ENCODE results near the gene SNX25.
"Not testable (repeated sequence)": the region's sequence is repeated elsewhere in the genome, so short reads cannot be mapped to it uniquely, and the experiment has no call there.

Gene SNX25

DNA sequence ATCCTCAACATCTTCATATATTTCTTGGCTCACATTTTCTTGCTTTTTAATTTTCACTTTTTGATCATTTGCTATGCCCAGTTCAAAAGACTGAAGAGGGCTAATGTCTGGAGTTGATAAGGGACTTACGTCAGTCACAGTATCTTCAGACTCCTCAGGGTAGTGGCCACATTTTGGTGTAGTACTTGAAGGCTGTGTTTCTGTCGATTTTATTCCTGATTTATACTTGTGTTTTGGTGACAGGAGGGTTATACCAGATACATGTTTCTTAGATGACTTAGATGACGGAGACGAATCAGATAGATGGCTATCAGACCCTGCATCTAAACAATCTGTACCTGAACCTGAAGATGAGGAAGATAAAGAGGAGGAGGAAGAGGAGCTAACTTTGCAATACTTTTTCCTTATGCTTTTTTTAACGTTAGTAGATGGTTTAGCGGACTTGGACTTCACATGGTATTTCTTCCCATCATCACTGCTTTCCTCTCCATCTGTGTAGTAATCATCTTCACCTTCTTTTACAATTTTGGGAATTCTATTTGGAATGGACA, 19.0 kb upstream of the SNX25 start:
- no peak overlapping the region for H3K4me3 ChIP-seq (ENCODE audit: low read length in 2 of 2)
- no peaks in the 10 kb centered on the region for H3K4me1 ChIP-seq (ENCODE audit: control insufficient read depth in 2 of 2, insufficient read depth in 2 of 2, low read length in 2 of 2)
- H3K9ac ChIP-seq (ENCODE audit: low read depth in 1 of 2, low read length in 2 of 2) = no peak overlapping the region
- H3K27me3 ChIP-seq (ENCODE audit: control insufficient read depth in 2 of 2, insufficient read depth in 2 of 2, low read length in 2 of 2) = no peaks in the 10 kb centered on the region
- H3K9me3 ChIP-seq (ENCODE audit: control insufficient read depth in 2 of 2, low read length in 2 of 2) = no peaks in the 10 kb centered on the region
- peaks cover 11% of the 10 kb centered on the region in 2 donors for H3K36me3 ChIP-seq (ENCODE audit: control insufficient read depth in 2 of 2, insufficient read depth in 2 of 2, low read length in 2 of 2)
- no peak overlapping the region for H3K27ac ChIP-seq (ENCODE audit: low read depth in 2 of 2, low read length in 2 of 2)

DNA sequence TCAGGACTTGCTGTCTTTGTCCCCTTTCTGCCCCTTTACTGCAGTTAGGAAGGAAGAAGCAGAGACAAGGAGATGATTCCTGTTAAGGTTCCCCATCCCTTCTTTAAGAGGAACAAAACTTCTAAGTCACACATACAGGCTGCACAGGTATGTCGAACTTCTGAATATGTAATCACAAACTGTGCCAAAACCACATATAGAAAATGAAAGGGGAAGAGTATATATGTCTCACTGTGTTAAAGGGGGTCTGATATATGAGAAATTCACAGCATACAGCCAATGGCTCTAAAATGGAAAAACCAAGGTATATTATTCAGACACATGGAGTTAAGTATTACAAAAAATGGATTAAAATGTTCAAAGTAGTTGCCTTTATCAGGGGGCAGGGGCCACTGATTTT, 17.3 kb upstream of the SNX25 start:
- H3K27ac ChIP-seq (ENCODE audit: low read depth in 2 of 2, low read length in 2 of 2) = no peak overlapping the region
- H3K4me3 ChIP-seq (ENCODE audit: low read length in 2 of 2) = no peak overlapping the region
- no peaks in the 10 kb centered on the region for H3K4me1 ChIP-seq (ENCODE audit: control insufficient read depth in 2 of 2, insufficient read depth in 2 of 2, low read length in 2 of 2)
- peaks cover 11% of the 10 kb centered on the region in 2 donors for H3K36me3 ChIP-seq (ENCODE audit: control insufficient read depth in 2 of 2, insufficient read depth in 2 of 2, low read length in 2 of 2)
- no peak overlapping the region for H3K9ac ChIP-seq (ENCODE audit: low read depth in 1 of 2, low read length in 2 of 2)
- no peaks in the 10 kb centered on the region for H3K27me3 ChIP-seq (ENCODE audit: control insufficient read depth in 2 of 2, insufficient read depth in 2 of 2, low read length in 2 of 2)
- no peaks in the 10 kb centered on the region for H3K9me3 ChIP-seq (ENCODE audit: control insufficient read depth in 2 of 2, low read length in 2 of 2)

DNA sequence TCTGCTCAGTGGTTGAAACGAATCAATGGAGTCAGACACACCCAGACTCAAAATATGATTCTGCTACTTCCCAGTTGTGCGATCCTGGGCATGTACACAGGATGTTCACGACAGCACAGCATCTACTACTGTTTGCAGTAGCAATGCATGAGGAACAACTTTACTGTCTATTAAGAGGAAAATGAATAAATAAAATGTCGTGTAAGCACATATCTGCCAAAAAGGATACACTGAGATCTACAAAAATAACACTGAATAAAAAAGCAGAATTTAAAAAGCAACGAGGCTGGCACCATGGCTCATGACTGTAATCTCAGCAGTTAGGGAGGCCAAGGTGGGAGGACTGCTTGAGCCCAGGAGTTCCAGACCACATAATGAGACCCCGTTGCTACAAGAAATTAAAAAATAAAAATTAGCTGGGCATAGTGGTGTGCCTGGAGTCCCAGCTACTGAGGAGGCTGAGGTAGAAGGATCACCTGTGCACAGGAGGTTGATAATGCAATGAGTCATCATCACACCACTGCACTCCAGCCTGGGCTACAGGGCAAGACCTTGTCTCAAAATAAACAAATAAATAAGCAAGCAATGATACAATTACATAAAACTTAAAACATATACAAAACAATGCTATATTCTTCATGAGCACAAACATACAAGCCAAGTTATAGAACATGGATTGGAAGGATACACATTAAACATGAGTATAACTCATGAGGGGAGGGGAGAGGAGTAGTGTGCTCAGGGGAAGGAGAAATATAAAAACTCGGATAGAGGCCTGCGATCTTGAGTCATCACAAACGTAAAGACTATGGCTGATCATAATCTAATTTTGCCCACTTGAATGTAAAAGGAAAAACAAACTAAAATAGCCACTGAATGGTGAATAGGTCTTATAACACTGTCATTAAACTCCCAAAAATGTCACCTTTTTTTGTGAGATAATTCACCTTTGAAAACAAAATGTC, 14.2 kb upstream of the SNX25 start:
- H3K36me3 ChIP-seq (ENCODE audit: control insufficient read depth in 2 of 2, insufficient read depth in 2 of 2, low read length in 2 of 2) = peaks cover 5 to 6% of the 10 kb centered on the region in 2 donors
- no peak overlapping the region for H3K4me3 ChIP-seq (ENCODE audit: low read length in 2 of 2)
- no peak overlapping the region for H3K27ac ChIP-seq (ENCODE audit: low read depth in 2 of 2, low read length in 2 of 2)
- H3K4me1 ChIP-seq (ENCODE audit: control insufficient read depth in 2 of 2, insufficient read depth in 2 of 2, low read length in 2 of 2) = no peaks in the 10 kb centered on the region
- no peak overlapping the region for H3K9ac ChIP-seq (ENCODE audit: low read depth in 1 of 2, low read length in 2 of 2)
- H3K27me3 ChIP-seq (ENCODE audit: control insufficient read depth in 2 of 2, insufficient read depth in 2 of 2, low read length in 2 of 2) = no peaks in the 10 kb centered on the region
- no peaks in the 10 kb centered on the region for H3K9me3 ChIP-seq (ENCODE audit: control insufficient read depth in 2 of 2, low read length in 2 of 2)

DNA sequence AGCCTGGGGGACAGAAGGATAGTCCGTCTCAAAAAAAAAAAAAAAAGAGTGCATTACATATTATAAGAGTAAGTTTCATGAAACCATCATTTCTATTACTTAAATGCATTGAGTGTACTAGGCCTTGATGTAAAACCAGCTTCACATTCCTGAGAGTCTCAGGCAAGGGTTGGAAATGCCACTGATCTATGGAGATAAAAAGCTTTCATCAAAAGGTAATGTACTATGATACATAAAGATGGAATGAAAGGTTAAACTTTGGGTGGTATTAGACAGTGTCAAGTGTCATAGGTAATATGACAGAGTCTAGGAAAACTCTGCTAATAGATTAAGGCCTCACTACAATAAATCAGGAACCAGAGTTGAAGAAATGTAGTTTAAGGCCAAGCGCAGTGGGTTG, 13.0 kb upstream of the SNX25 start:
- Histone ChIP-seq H3K36me3 (ENCODE audit: control insufficient read depth in 2 of 2, insufficient read depth in 2 of 2, low read length in 2 of 2) (peaks cover 0 to 2% of the 10 kb centered on the region in 2 donors), H3K27me3 (ENCODE audit: control insufficient read depth in 2 of 2, insufficient read depth in 2 of 2, low read length in 2 of 2) (no peaks in the 10 kb centered on the region), H3K9ac (ENCODE audit: low read depth in 1 of 2, low read length in 2 of 2) (no peak overlapping the region), H3K4me3 (ENCODE audit: low read length in 2 of 2) (no peak overlapping the region), H3K27ac (ENCODE audit: low read depth in 2 of 2, low read length in 2 of 2) (no peak overlapping the region), H3K4me1 (ENCODE audit: control insufficient read depth in 2 of 2, insufficient read depth in 2 of 2, low read length in 2 of 2) (no peaks in the 10 kb centered on the region), H3K9me3 (ENCODE audit: control insufficient read depth in 2 of 2, low read length in 2 of 2) (no peaks in the 10 kb centered on the region)

DNA sequence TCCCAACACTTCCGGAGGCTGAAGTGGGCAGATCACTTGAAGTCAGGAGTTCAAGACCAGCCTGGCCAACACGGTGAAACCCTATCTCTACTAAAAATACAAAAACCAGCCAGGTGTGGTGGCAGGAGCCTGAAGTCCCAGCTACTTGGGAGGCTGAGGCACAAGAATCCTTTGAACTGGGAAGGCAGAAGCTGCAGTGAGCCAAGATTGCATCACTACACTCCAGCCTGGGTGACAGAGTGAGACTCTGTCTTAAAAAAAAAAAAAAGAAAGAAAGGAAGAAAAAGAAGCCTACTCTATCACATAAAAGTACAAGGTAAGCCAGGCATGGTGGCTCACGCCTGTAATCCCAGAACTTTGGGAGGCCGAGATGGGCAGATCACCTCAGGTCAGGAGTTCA, 11.2 kb upstream of the SNX25 start:
- not testable (repeated sequence) for H3K36me3 ChIP-seq (ENCODE audit: control insufficient read depth in 2 of 2, insufficient read depth in 2 of 2, low read length in 2 of 2); H3K27ac ChIP-seq (ENCODE audit: low read depth in 2 of 2, low read length in 2 of 2); H3K9me3 ChIP-seq (ENCODE audit: control insufficient read depth in 2 of 2, low read length in 2 of 2); H3K4me1 ChIP-seq (ENCODE audit: control insufficient read depth in 2 of 2, insufficient read depth in 2 of 2, low read length in 2 of 2); H3K4me3 ChIP-seq (ENCODE audit: low read length in 2 of 2); H3K27me3 ChIP-seq (ENCODE audit: control insufficient read depth in 2 of 2, insufficient read depth in 2 of 2, low read length in 2 of 2); H3K9ac ChIP-seq (ENCODE audit: low read depth in 1 of 2, low read length in 2 of 2)

DNA sequence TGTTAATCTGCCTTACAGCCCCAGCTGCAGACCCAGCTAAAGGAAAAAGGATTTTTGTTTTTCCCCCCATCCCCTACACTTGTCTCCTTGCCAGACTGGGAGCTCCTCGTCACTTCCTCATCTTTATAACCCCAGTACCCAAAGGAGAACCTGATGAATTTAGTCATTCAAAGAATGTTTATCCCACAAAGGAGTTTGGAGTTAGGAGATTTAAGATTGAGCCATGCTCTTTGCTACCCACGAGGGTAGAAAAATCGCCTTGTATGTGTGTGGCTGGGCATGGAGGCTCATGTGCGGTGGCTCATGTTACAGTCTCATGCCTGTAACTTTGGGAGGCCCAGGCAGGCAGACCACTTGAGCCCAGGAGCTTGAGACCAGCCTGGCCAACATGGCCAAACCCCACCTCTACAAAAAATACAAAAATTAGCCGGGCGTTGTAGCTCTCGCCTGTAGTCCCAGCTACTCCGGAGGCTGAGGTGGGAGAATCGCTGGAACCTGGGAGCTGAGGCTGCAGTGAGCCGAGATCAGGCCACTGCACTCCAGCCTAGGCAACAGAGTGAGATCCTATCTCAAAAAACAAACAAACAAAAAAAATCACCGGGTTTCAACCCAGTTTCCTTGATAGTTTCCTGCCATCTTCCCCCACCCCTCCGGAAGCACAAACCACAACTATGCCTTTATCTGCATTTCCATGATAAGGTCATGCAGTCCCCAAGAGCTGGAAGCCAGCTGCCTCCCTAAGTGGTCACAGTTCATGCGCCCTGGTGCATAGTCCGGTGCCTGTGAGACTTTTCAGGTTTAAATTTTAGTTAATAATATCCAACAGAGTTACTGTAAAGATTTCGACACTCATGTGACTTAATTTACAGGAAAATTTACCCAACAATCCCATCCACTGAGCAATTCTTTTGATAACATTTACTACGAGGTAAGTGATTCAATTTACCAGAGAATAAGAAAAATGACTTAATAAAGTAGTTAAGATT, 7.1 kb upstream of the SNX25 start:
- Histone ChIP-seq H3K9me3 (ENCODE audit: control insufficient read depth in 2 of 2, low read length in 2 of 2) (no peaks in the 10 kb centered on the region), H3K4me3 (ENCODE audit: low read length in 2 of 2) (no peak overlapping the region), H3K36me3 (ENCODE audit: control insufficient read depth in 2 of 2, insufficient read depth in 2 of 2, low read length in 2 of 2) (peaks cover 0 to 2% of the 10 kb centered on the region in 2 donors), H3K4me1 (ENCODE audit: control insufficient read depth in 2 of 2, insufficient read depth in 2 of 2, low read length in 2 of 2) (peaks cover 7 to 10% of the 10 kb centered on the region in 2 donors), H3K27ac (ENCODE audit: low read depth in 2 of 2, low read length in 2 of 2) (no peak overlapping the region), H3K27me3 (ENCODE audit: control insufficient read depth in 2 of 2, insufficient read depth in 2 of 2, low read length in 2 of 2) (no peaks in the 10 kb centered on the region), H3K9ac (ENCODE audit: low read depth in 1 of 2, low read length in 2 of 2) (no peak overlapping the region)

DNA sequence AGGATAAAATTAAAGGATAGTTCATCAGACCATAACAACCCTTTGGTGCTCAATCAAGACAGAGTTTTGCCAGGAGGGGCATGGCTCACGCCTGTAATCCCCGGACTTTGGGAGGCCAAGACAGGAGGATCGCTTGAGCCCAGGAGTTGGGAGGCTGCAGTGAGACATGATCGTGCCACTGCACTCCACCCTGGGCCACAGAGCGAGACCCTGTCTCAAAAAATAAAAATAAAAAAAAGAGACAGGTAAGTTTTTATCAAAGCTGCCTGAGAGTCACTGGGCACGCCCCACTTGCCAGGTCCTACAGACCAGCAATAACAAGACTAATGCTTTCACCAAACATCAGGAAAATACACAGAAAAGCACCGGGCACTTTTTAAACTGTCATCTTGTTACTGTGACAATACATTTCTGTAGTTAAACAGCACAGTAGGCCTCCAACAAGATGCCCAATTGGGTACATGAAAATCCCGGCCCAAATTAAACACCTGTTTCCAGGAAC, 6.4 kb upstream of the SNX25 start:
- Histone ChIP-seq H3K4me3 (ENCODE audit: low read length in 2 of 2) (peak overlapping the region; percentile 66 to 70), H3K27me3 (ENCODE audit: control insufficient read depth in 2 of 2, insufficient read depth in 2 of 2, low read length in 2 of 2) (no peaks in the 10 kb centered on the region), H3K27ac (ENCODE audit: low read depth in 2 of 2, low read length in 2 of 2) (peak overlapping the region; percentile 82 to 84), H3K9me3 (ENCODE audit: control insufficient read depth in 2 of 2, low read length in 2 of 2) (no peaks in the 10 kb centered on the region), H3K9ac (ENCODE audit: low read depth in 1 of 2, low read length in 2 of 2) (peak overlapping the region; percentile 18 to 88), H3K36me3 (ENCODE audit: control insufficient read depth in 2 of 2, insufficient read depth in 2 of 2, low read length in 2 of 2) (peaks cover 0 to 2% of the 10 kb centered on the region in 2 donors), H3K4me1 (ENCODE audit: control insufficient read depth in 2 of 2, insufficient read depth in 2 of 2, low read length in 2 of 2) (peaks cover 7 to 10% of the 10 kb centered on the region in 2 donors)

DNA sequence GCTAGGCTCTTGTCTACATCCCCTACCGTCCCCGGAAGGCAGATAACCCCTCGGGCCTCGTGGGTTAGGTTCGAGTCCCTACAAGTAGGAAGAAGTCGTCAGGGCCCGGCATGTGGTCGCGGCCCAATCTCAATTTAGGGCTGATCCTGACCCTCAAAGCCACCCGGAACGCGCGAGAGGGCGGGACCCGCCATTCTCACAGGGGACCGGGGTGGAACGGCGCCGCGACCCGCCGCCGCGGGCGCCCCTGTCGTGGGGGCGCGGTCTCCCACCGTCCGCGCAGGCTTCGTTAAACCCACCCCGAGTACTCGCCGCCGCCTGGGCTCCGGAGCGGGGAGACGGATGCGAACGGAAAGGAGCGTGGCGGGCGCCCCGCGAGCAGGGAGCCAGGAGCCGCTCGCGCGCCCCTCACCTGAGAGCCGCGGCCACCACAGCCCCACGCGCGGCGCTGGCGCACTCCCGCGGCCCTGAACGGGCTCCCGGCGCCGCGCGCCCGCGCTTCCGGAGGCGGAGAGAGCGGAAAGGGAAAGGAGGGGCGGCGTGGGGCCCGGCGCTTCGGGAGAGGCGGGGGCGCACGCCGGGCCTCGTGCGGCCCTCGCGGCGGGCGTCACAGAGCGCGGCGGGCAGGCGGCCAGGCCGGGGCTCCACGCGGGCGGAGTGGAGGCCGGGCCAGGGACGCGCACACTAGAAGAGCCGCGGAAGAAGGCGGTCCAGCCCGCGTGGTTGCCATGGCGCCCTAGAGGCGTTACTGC, 5.7 kb upstream of the SNX25 start, which contains the start of gene CFAP97:
Gene CFAP97, minus strand, starts transcription at position 515 of the 752 bp plus-strand sequence. CDS start 12,804 bp downstream, outside the sequence.
- peak within 1 kb of the TSS; percentile 66 to 77 for H3K4me3 ChIP-seq (ENCODE audit: low read length in 2 of 2)
- no peaks in the 10 kb centered on the region for H3K27me3 ChIP-seq (ENCODE audit: control insufficient read depth in 2 of 2, insufficient read depth in 2 of 2, low read length in 2 of 2)
- H3K27ac ChIP-seq (ENCODE audit: low read depth in 2 of 2, low read length in 2 of 2) = peak within 1 kb of the TSS; percentile 82 to 84
- H3K9ac ChIP-seq (ENCODE audit: low read depth in 1 of 2, low read length in 2 of 2) = peak within 1 kb of the TSS; percentile 63 to 88
- peaks cover 7 to 10% of the 10 kb centered on the region in 2 donors for H3K4me1 ChIP-seq (ENCODE audit: control insufficient read depth in 2 of 2, insufficient read depth in 2 of 2, low read length in 2 of 2)
- H3K36me3 ChIP-seq (ENCODE audit: control insufficient read depth in 2 of 2, insufficient read depth in 2 of 2, low read length in 2 of 2) = peaks cover 0 to 2% of the 10 kb centered on the region in 2 donors
- no peaks in the 10 kb centered on the region for H3K9me3 ChIP-seq (ENCODE audit: control insufficient read depth in 2 of 2, low read length in 2 of 2)

DNA sequence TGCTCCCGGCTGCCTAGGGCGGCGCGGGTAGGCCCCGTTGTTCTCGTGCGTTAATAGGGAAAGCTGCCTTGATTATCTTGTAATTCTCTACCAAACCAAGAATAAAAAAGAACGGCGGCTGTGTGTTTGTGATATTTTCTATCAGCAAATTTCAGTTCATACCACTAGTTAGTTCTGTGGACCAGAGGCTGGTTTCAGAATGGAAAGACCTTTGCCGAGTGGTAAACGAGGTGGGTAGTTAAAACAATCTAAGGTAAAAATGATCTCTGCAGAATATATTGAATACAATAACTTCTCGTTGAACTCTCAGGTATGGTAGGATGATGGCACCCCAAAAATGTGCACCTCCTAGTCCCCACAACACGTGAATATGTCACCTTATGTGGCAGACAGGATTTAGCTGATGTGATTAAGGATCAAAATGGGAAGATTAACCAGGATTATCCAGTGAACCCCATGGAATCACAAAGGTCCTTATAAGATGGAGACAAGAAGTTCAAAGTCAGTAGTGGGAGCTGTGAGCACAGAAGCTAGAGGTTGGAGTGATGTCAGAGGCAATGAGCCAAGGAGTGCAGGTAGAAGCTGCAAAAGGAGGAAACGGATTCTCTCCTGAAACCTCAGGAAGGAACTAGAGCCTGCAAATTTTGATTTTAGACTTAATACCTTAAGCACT, 5.0 kb upstream of the SNX25 start:
- H3K27ac ChIP-seq (ENCODE audit: low read depth in 2 of 2, low read length in 2 of 2) = peak overlapping the region; percentile 44 to 84
- peak overlapping the region; percentile 63 to 88 for H3K9ac ChIP-seq (ENCODE audit: low read depth in 1 of 2, low read length in 2 of 2)
- peak overlapping the region; percentile 66 to 77 for H3K4me3 ChIP-seq (ENCODE audit: low read length in 2 of 2)
- no peaks in the 10 kb centered on the region for H3K9me3 ChIP-seq (ENCODE audit: control insufficient read depth in 2 of 2, low read length in 2 of 2)
- H3K4me1 ChIP-seq (ENCODE audit: control insufficient read depth in 2 of 2, insufficient read depth in 2 of 2, low read length in 2 of 2) = peaks cover 10 to 11% of the 10 kb centered on the region in 2 donors
- H3K27me3 ChIP-seq (ENCODE audit: control insufficient read depth in 2 of 2, insufficient read depth in 2 of 2, low read length in 2 of 2) = no peaks in the 10 kb centered on the region
- H3K36me3 ChIP-seq (ENCODE audit: control insufficient read depth in 2 of 2, insufficient read depth in 2 of 2, low read length in 2 of 2) = peaks cover 0 to 2% of the 10 kb centered on the region in 2 donors
